HepG2 (cell line): ENCODE measurements around the gene MYLK2. TPM values are rescaled to one million over a fixed set of nuclear protein-coding genes. Genes with fewer than 3 reads are reported as not detected.

Experiments used
- ARNTL ChIP-seq: sonication (generic); formaldehyde crosslinking; IDR thresholded peaks from 2 replicates; pipeline ENCODE4 v1.4.0; 2020; ENCODE audit warnings: mild to moderate bottlenecking, missing genetic modification reagents
- ATF6 ChIP-seq: sonication (generic); formaldehyde crosslinking; conservative IDR thresholded peaks from 2 replicates; pipeline ENCODE4 v1.4.0; 2020; ENCODE audit warnings: missing genetic modification reagents
- ATF7 ChIP-seq, 2 experiments: fragments of 450-650 bp in 1 of 2; sonication (generic) in 1 of 2; formaldehyde crosslinking in 1 of 2; IDR thresholded peaks; 2 replicates each; pipeline versions ENCODE4 v1.4.0 to v1.6.1; 2016 to 2020; ENCODE audit warnings: antibody characterized with exemption in 1 of 2, mild to moderate bottlenecking in 1 of 2, missing genetic modification reagents in 1 of 2
- EP300 ChIP-seq, 3 experiments: sonication (generic) in 1 of 3; formaldehyde crosslinking in 1 of 3; IDR thresholded peaks; 2 replicates each; pipeline versions ENCODE4 v1.5.1 to v1.6.1; 2011 to 2020; ENCODE audit warnings: low read depth in 2 of 3, low read length in 2 of 3, borderline replicate concordance in 1 of 3, improper control_type of control experiment in 1 of 3, mild to moderate bottlenecking in 1 of 3, missing genetic modification reagents in 1 of 3, moderate library complexity in 1 of 3
- ETV5 ChIP-seq: IDR thresholded peaks from 2 replicates; pipeline ENCODE4 v1.6.1; 2018; ENCODE audit warnings: missing biosample characterization, missing genetic modification reagents, inconsistent platforms, borderline replicate concordance
- KAT7 ChIP-seq: IDR thresholded peaks from 2 replicates; pipeline ENCODE4 v1.6.1; 2018; ENCODE audit warnings: borderline replicate concordance, missing compliant biosample characterization
- KDM3A ChIP-seq: IDR thresholded peaks from 2 replicates; pipeline ENCODE4 v1.6.1; 2018; ENCODE audit warnings: low read depth, missing compliant biosample characterization
- POLR2AphosphoS5 ChIP-seq: IDR thresholded peaks from 2 replicates; pipeline ENCODE4 v1.6.1; 2012; ENCODE audit warnings: low read depth, low read length
- PRMT3 ChIP-seq: sonication (generic); formaldehyde crosslinking; IDR thresholded peaks from 2 replicates; pipeline ENCODE4 v1.8.1; 2022; ENCODE audit warnings: low read depth, mild to moderate bottlenecking, moderate library complexity, missing genetic modification reagents, borderline replicate concordance
- RBAK ChIP-seq: sonication (generic); formaldehyde crosslinking; IDR thresholded peaks from 2 replicates; pipeline ENCODE4 v1.5.1; 2020; ENCODE audit warnings: mild to moderate bottlenecking, missing genetic modification reagents
- TBX3 ChIP-seq: fragments of 450-650 bp; IDR thresholded peaks from 2 replicates; pipeline ENCODE4 v1.6.1; 2017; ENCODE audit warnings: antibody characterized with exemption, mild to moderate bottlenecking, inconsistent platforms, borderline replicate concordance
- ZBTB10 ChIP-seq: sonication (generic); formaldehyde crosslinking; IDR thresholded peaks from 2 replicates; pipeline ENCODE4 v1.4.0; 2020; ENCODE audit warnings: missing genetic modification reagents, borderline replicate concordance
- ZKSCAN5 ChIP-seq: sonication (generic); formaldehyde crosslinking; IDR thresholded peaks from 2 replicates; pipeline ENCODE4 v1.5.1; 2020; ENCODE audit warnings: mild to moderate bottlenecking, missing genetic modification reagents
- ZNF263 ChIP-seq: sonication (generic); formaldehyde crosslinking; IDR thresholded peaks from 2 replicates; pipeline ENCODE4 v1.4.0; 2020; ENCODE audit warnings: missing genetic modification reagents
- ZNF605 ChIP-seq: sonication (generic); formaldehyde crosslinking; IDR thresholded peaks from 2 replicates; pipeline ENCODE4 v1.8.0; 2022; ENCODE audit warnings: mild to moderate bottlenecking, missing genetic modification reagents
- ZNF737 ChIP-seq: sonication (generic); formaldehyde crosslinking; IDR thresholded peaks from 2 replicates; pipeline ENCODE4 v1.5.0; 2020; ENCODE audit warnings: missing genetic modification reagents, mild to moderate bottlenecking, borderline replicate concordance
- ZNF749 ChIP-seq: sonication (generic); formaldehyde crosslinking; IDR thresholded peaks from 2 replicates; pipeline ENCODE4 v1.8.0; 2022; ENCODE audit warnings: mild to moderate bottlenecking, missing genetic modification reagents, moderate library complexity, borderline replicate concordance
- ZNF772 ChIP-seq: sonication (generic); formaldehyde crosslinking; IDR thresholded peaks from 2 replicates; pipeline ENCODE4 v1.5.0; 2020; ENCODE audit warnings: mild to moderate bottlenecking, missing genetic modification reagents
- ZSCAN21 ChIP-seq: sonication (generic); formaldehyde crosslinking; IDR thresholded peaks from 2 replicates; pipeline ENCODE4 v1.8.0; 2022; ENCODE audit warnings: mild to moderate bottlenecking, missing genetic modification reagents, moderate library complexity, borderline replicate concordance
- polyA plus RNA-seq, 8 experiments: library from polyadenylated mRNA; depleted of rRNA in 3 of 8; stranded (reverse) in 7 of 8; unstranded in 1 of 8; fragments of >200 nt; fragmentation: Illumina TruSeq in 4 of 8; extraction: Trizol in 4 of 8; gene quantifications; 2 replicates each; pipeline versions ENCODE4 v1.2.1 to v1.2.3, GENCODE V29; 2011 to 2016; ENCODE audit warnings: low read depth in 4 of 8, missing spikeins in 1 of 8, mixed read lengths in 1 of 8; ENCODE audit not compliant: insufficient read depth in 1 of 8
- total RNA-seq, 5 experiments: library from RNA; depleted of rRNA; stranded (reverse); fragments of >200 nt; fragmentation: Illumina TruSeq; extraction: Trizol; gene quantifications; 2 replicates each; pipeline ENCODE4 v1.2.3, GENCODE V29; 2016; ENCODE audit warnings: low read depth in 1 of 5
- TF ChIP-seq, protein P1 (sequence below): sonication (generic); formaldehyde crosslinking; IDR thresholded peaks from 2 replicates; pipeline ENCODE4 v1.5.0; 2020; ENCODE audit warnings: missing genetic modification reagents, mild to moderate bottlenecking, borderline replicate concordance

Gene MYLK2
- total and polyA plus RNA-seq, 2 of the 13 experiments (the other 11 are each of a cell fraction or from before 2014, with no cell fraction given) = 0.27 TPM; not detected in 1

- TF ChIP-seq KDM3A (CRISPR knock-in tag) = 0 out of 2 replicates have a peak, but pooled peaks have one; percentile 7
- no peak for TF ChIP-seq ARNTL
- TF ChIP-seq KAT7 (CRISPR knock-in tag) = no peak
- TF ChIP-seq ZNF263 = no peak; the same call in 1 of the 2 replicates
- TF ChIP-seq TBX3 = no peak
- no peak for TF ChIP-seq RBAK (CRISPR knock-in tag)
- TF ChIP-seq ZBTB10 (CRISPR knock-in tag) = no peak
- no peak for TF ChIP-seq ZNF772 (CRISPR knock-in tag)
- TF ChIP-seq EP300 (IDR thresholded peaks at IDR 0.05; ENCODE audit: low read depth in 2 of 2, low read length in 2 of 2) = no peak
- TF ChIP-seq EP300 (CRISPR knock-in tag; IDR thresholded peaks at IDR 0.05; ENCODE audit: borderline replicate concordance) = peak; percentile 35; the same call in 1 of the 2 replicates
- 0 out of 2 replicates have a peak, but pooled peaks have one; percentile 39 for TF ChIP-seq ZNF737
- no peak for TF ChIP-seq ETV5 (CRISPR knock-in tag)
- no peak for TF ChIP-seq ATF7 (IDR thresholded peaks at IDR 0.05)
- 0 out of 2 replicates have a peak, but pooled peaks have one; percentile 12 for TF ChIP-seq ATF7 (CRISPR knock-in tag; IDR thresholded peaks at IDR 0.05)
- no peak for TF ChIP-seq POLR2AphosphoS5
- TF ChIP-seq ZKSCAN5 (CRISPR knock-in tag) = no peak
- no peak for TF ChIP-seq ATF6
- TF ChIP-seq ZNF749 = 0 out of 2 replicates have a peak, but pooled peaks have one; percentile 44
- TF ChIP-seq, protein P1, sequence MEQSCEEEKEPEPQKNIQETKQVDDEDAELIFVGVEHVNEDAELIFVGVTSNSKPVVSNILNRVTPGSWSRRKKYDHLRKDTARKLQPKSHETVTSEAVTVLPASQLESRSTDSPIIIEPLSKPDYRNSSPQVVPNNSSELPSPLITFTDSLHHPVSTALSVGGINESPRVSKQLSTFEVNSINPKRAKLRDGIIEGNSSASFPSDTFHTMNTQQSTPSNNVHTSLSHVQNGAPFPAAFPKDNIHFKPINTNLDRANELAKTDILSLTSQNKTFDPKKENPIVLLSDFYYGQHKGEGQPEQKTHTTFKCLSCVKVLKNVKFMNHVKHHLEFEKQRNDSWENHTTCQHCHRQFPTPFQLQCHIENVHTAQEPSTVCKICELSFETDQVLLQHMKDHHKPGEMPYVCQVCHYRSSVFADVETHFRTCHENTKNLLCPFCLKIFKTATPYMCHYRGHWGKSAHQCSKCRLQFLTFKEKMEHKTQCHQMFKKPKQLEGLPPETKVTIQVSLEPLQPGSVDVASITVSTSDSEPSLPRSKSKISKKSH (CRISPR knock-in tag) = no peak
- TF ChIP-seq PRMT3 (CRISPR knock-in tag) = no peak
- TF ChIP-seq ZSCAN21 (CRISPR knock-in tag) = no peak
- TF ChIP-seq ZNF605 = peak; percentile 47; the same call in 1 of the 2 replicates
These were observed 41.4 kb downstream of the MYLK2 start (continued) for GRCh38 chr20:31860390-31861134.
